GM19452 (cell line): ENCODE data around the gene MICOS13.

ENCODE experiments used
- ATAC-seq: cut with Tn5 transposase; IDR thresholded peaks from one replicate; pipeline ENCODE4 v1.9.1; 2021; ENCODE audit not compliant: unreplicated experiment

MICOS13 gene

DNA sequence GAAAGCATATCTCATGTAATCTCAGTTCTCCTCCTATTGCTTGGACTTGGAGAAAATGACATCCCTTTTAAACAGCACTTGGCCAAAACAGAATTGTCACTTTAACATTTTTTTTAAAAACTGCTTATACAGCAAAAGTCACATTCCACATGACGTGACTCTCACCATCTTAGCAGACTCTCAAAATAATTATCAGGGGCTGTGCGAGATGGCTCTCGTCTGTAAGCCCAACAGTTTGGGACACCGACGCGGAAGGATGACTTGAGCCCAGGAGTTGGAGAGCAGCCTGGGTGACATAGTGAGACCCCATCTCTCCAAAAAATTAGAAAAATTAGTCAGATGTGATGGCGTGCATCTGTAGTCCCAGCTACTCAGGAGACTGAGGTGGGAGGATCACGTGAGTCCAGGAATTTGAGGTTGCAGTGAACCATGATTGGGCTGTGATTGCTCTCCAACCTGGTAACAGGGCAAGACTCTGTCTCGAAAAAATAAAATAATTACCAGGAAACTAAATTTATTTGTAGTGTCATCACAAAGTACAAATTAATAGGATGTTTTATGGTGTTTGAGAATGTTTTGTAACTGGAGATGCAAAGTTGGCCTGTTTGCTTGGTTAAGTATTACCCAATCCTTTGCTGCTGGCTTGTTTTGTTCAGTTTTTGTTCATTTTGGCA lies 48.6 kb downstream of the MICOS13 start:
- no peak for ATAC-seq

GRCh38 chr19:5628919-5629481 lies 51.3 kb downstream of the MICOS13 start:
- no peak for ATAC-seq

DNA sequence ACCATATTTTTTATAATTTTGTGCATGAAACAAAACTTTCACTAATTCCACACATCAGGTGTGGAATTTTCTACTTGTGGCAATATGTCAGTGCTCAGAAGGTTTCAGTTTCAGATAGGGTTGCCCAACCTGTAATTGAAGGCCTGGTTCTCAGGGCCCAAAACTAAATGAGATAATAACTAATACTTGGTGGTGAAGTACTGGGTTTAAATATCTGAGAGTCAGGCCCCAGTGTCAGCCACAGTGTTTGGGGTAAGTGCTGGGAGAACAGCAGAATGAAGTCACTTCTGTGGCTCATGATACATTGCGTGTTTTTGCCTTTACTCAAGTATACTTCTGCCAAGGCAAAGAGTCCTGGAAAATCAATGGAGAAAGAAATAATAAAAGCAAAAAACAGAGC lies 51.9 kb downstream of the MICOS13 start:
- no peak for ATAC-seq
